GM23338 (cell line): ENCODE data around the gene PMAIP1. TPM values are rescaled to one million over a fixed set of nuclear protein-coding genes. Genes with fewer than 3 reads are reported as not detected.

ENCODE experiments used
- ATAC-seq: fragments of 200-7000 bp; cut with Tn5 transposase; 3 replicates; pipeline ENCODE4 v1.9.1; 2020
- DNase-seq: peaks from one replicate; pipeline ENCODE4 v3.0.0-alpha.2; 2015; ENCODE audit warnings: low spot score
- H2AFZ ChIP-seq: fragments of 200-600 bp; sonication (generic); 2 replicates; pipeline ENCODE4 v1.8.0; 2016; ENCODE audit warnings: antibody characterized with exemption, mild to moderate bottlenecking, moderate library complexity
- H3F3A ChIP-seq: fragments of 200-600 bp; sonication (generic); replicated peaks from 2 replicates; pipeline ENCODE4 v1.8.0; 2017; ENCODE audit warnings: antibody characterized with exemption, mixed run types, low read depth
- H3K27ac ChIP-seq: fragments of 200-600 bp; sonication (generic); 2 replicates; pipeline ENCODE4 v1.6.1; 2016; ENCODE audit warnings: low read depth
- H3K27me3 ChIP-seq: fragments of 200-600 bp; sonication (generic); 2 replicates; pipeline ENCODE4 v1.8.0; 2016; ENCODE audit warnings: mild to moderate bottlenecking, mixed run types, moderate library complexity; ENCODE audit not compliant: insufficient read depth
- H3K36me3 ChIP-seq: fragments of 200-600 bp; sonication (generic); 2 replicates; pipeline ENCODE4 v1.8.0; 2016; ENCODE audit warnings: mild to moderate bottlenecking; ENCODE audit not compliant: insufficient read depth
- H3K4me1 ChIP-seq: fragments of 200-600 bp; sonication (generic); 2 replicates; pipeline ENCODE4 v1.8.0; 2016; ENCODE audit warnings: mild to moderate bottlenecking, moderate library complexity; ENCODE audit not compliant: insufficient read depth
- H3K4me2 ChIP-seq: fragments of 200-600 bp; sonication (generic); 2 replicates; pipeline ENCODE4 v1.7.1; 2017; ENCODE audit warnings: mixed run types
- H3K4me3 ChIP-seq: fragments of 200-600 bp; sonication (generic); 2 replicates; pipeline ENCODE4 v1.6.1; 2016; ENCODE audit warnings: mixed run types
- H3K79me2 ChIP-seq: fragments of 200-600 bp; sonication (generic); replicated peaks from 2 replicates; pipeline ENCODE4 v1.8.0; 2017; ENCODE audit warnings: mild to moderate bottlenecking; ENCODE audit not compliant: insufficient read depth
- H3K9me2 ChIP-seq: fragments of 200-600 bp; sonication (generic); 2 replicates; pipeline ENCODE4 v1.8.0; 2017; ENCODE audit not compliant: insufficient read depth
- H4K20me1 ChIP-seq: fragments of 200-600 bp; sonication (generic); replicated peaks from 2 replicates; pipeline ENCODE4 v1.8.0; 2017; ENCODE audit warnings: mild to moderate bottlenecking; ENCODE audit not compliant: insufficient read depth
- H3K27ac Mint-ChIP-seq: 2 replicates; pipeline ENCODE4 v1.8.0; 2020; ENCODE audit warnings: inconsistent platforms, mild to moderate bottlenecking, moderate library complexity, mixed read lengths
- H3K27me3 Mint-ChIP-seq: 3 replicates; pipeline ENCODE4 v1.8.0; 2022; ENCODE audit warnings: low read depth, mild to moderate bottlenecking, moderate library complexity, mixed read lengths, inconsistent platforms; ENCODE audit not compliant: insufficient read depth, poor library complexity
- H3K36me3 Mint-ChIP-seq: 3 replicates; pipeline ENCODE4 v1.8.0; 2021; ENCODE audit warnings: low read depth, mild to moderate bottlenecking, inconsistent platforms, moderate library complexity, mixed read lengths
- H3K4me1 Mint-ChIP-seq: 3 replicates; pipeline ENCODE4 v1.8.0; 2020; ENCODE audit warnings: mild to moderate bottlenecking, inconsistent platforms, mixed read lengths
- H3K4me3 Mint-ChIP-seq: 3 replicates; pipeline ENCODE4 v1.8.0; 2021; ENCODE audit warnings: moderate library complexity, mild to moderate bottlenecking, inconsistent platforms, mixed read lengths
- H3K9me3 Mint-ChIP-seq: 3 replicates; pipeline ENCODE4 v1.8.0; 2020; ENCODE audit warnings: moderate library complexity, mild to moderate bottlenecking, inconsistent platforms, mixed read lengths
- CREB1 ChIP-seq: fragments of 250-450 bp; sonication (Bioruptor Pico); IDR thresholded peaks from 2 replicates; pipeline ENCODE4 v1.5.0; 2020; ENCODE audit warnings: low read depth, mild to moderate bottlenecking, moderate library complexity
- CTCF ChIP-seq, 2 experiments: fragments of 200-600 bp in 1 of 2; sonication (generic) in 1 of 2; conservative IDR thresholded peaks; 2 replicates each; pipeline versions ENCODE4 v1.5.1 to v1.6.1; 2016 to 2017; ENCODE audit warnings: antibody characterized with exemption in 2 of 2, low read depth in 2 of 2, mild to moderate bottlenecking in 2 of 2, moderate library complexity in 1 of 2
- ETS1 ChIP-seq: IDR thresholded peaks from 2 replicates; pipeline ENCODE4 v1.6.1; 2016; ENCODE audit warnings: antibody characterized with exemption
- EZH2 ChIP-seq: fragments of 200-600 bp; sonication (generic); IDR thresholded peaks from one replicate; pipeline ENCODE4 v1.8.0; 2017; ENCODE audit warnings: antibody characterized with exemption, mild to moderate bottlenecking, low read depth; ENCODE audit not compliant: unreplicated experiment
- EZH2phosphoT487 ChIP-seq: fragments of 200-600 bp; sonication (generic); IDR thresholded peaks from one replicate; pipeline ENCODE4 v1.8.1; 2018; ENCODE audit warnings: antibody characterized with exemption; ENCODE audit not compliant: unreplicated experiment
- JUNB ChIP-seq: IDR thresholded peaks from one replicate; pipeline ENCODE4 v1.6.1; 2016; ENCODE audit warnings: antibody characterized with exemption; ENCODE audit not compliant: unreplicated experiment
- NANOG ChIP-seq: IDR thresholded peaks from 2 replicates; pipeline ENCODE4 v1.6.1; 2016; ENCODE audit warnings: antibody characterized with exemption, borderline replicate concordance
- POLR2AphosphoS5 ChIP-seq: IDR thresholded peaks from 2 replicates; pipeline ENCODE4 v1.6.1; 2016; ENCODE audit warnings: antibody characterized with exemption, low read depth
- REST ChIP-seq: IDR thresholded peaks from one replicate; pipeline ENCODE4 v1.6.1; 2018; ENCODE audit warnings: antibody characterized with exemption; ENCODE audit not compliant: unreplicated experiment
- STAT1 ChIP-seq: IDR thresholded peaks from one replicate; pipeline ENCODE4 v1.6.1; 2016; ENCODE audit warnings: antibody characterized with exemption; ENCODE audit not compliant: unreplicated experiment
- ZNF114 ChIP-seq: fragments of 250-450 bp; sonication (Bioruptor Pico); IDR thresholded peaks from 2 replicates; pipeline ENCODE4 v1.5.0; 2020; ENCODE audit warnings: mild to moderate bottlenecking, moderate library complexity
- ZNF331 ChIP-seq: fragments of 250-450 bp; sonication (Bioruptor Pico); IDR thresholded peaks from 2 replicates; pipeline ENCODE4 v1.5.0; 2020; ENCODE audit warnings: low read depth, mild to moderate bottlenecking, moderate library complexity
- ZNF462 ChIP-seq: fragments of 250-450 bp; sonication (Bioruptor Pico); IDR thresholded peaks from 2 replicates; pipeline ENCODE4 v1.5.0; 2020; ENCODE audit warnings: mild to moderate bottlenecking, moderate library complexity
- polyA plus RNA-seq: library from polyadenylated mRNA; unstranded; fragments of >200 nt; fragmentation: Nextera tagmentation; extraction: Ambion mirVana; gene quantifications from 2 replicates; pipeline ENCODE4 v1.2.1, GENCODE V29; 2016
- total RNA-seq: library from RNA; depleted of rRNA; stranded (reverse); fragments of >200 nt; shearing (Covaris generic); gene quantifications from 2 replicates; pipeline ENCODE4 v1.2.3, GENCODE V29; 2014

The PMAIP1 gene
- total and polyA plus RNA-seq, 2 experiments from 2014 or later, result 156 to 296 TPM

GRCh38 chr18:59929621-59930295 lies 30.0 kb downstream of the PMAIP1 start:
- no peak for TF ChIP-seq ETS1
- TF ChIP-seq CTCF (conservative IDR thresholded peaks at IDR 0.05; ENCODE audit: low read depth in 2 of 2), result no peak
- TF ChIP-seq ZNF114 (CRISPR knock-in tag), result no peak
- TF ChIP-seq EZH2, result no peak
- TF ChIP-seq ZNF331, result no peak
- no peak for TF ChIP-seq ZNF462 (CRISPR knock-in tag)
- no peak for TF ChIP-seq STAT1
- no peak for TF ChIP-seq REST
- no peak for TF ChIP-seq CREB1 (CRISPR knock-in tag)
- TF ChIP-seq EZH2phosphoT487, result no peak
- TF ChIP-seq NANOG, result no peak
- TF ChIP-seq POLR2AphosphoS5, result no peak
- no peak for TF ChIP-seq JUNB
- no peak for ATAC-seq

More at GRCh38 chr18:59929621-59930295, 30.0 kb downstream of the PMAIP1 start:
- no peak for DNase-seq
- no peaks in the 10 kb centered on the region for H3K36me3 Mint-ChIP-seq
- Histone ChIP-seq H2AFZ (no peak overlapping the region), H3K4me2 (no peak overlapping the region), H3K4me3 (no peak overlapping the region), H3K27ac (no peak overlapping the region), H3F3A (no peaks in the 10 kb centered on the region), H3K27me3 (no peaks in the 10 kb centered on the region), H3K36me3 (no peaks in the 10 kb centered on the region), H3K4me1 (no peaks in the 10 kb centered on the region), H3K9me2 (0 out of 2 replicates have a peak, but pooled peaks cover under 1% of the 10 kb centered on the region), H3K79me2 (no peaks in the 10 kb centered on the region), H4K20me1 (no peaks in the 10 kb centered on the region)
- H3K9me3 Mint-ChIP-seq, result no peaks in the 10 kb centered on the region
- no peak overlapping the region for H3K27ac Mint-ChIP-seq
- peaks cover 11% of the 10 kb centered on the region for H3K27me3 Mint-ChIP-seq
- H3K4me1 Mint-ChIP-seq, result no peaks in the 10 kb centered on the region
- H3K4me3 Mint-ChIP-seq, result no peak overlapping the region
